Activated gamma-delta T cell treated with Interleukin-2 at 50 U/mL for 16 hours (primary cell): ENCODE data around the gene ZNF804A.

Source experiments
- DNase-seq: peaks from one replicate; pipeline ENCODE4 v3.0.0-alpha.2; 2020

ZNF804A gene

GRCh38 chr2:184598316-184599053, at the start of gene ZNF804A:
ZNF804A (plus strand) TSS chr2:184598529; CDS start chr2:184598960, 431 bp downstream.
- no peak for DNase-seq

DNA sequence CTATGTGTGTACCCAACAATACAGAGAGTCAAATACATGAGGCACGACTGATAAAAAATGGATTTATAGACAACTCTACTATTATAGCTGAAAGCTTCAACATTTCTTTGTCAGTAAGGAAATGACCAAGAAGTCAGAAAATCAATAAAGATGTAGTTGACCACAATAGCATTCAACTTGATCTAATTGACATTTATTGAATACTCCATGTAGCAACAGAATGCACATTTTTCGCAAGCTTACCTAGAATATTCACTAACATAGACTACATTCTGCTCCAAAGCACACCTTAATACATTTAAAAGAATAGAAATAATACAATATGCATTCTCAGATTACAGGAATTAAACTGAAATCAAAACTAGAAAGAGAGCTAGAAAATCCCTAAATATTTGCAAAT, 49.2 kb upstream of the ZNF804A start:
- no peak for DNase-seq

DNA sequence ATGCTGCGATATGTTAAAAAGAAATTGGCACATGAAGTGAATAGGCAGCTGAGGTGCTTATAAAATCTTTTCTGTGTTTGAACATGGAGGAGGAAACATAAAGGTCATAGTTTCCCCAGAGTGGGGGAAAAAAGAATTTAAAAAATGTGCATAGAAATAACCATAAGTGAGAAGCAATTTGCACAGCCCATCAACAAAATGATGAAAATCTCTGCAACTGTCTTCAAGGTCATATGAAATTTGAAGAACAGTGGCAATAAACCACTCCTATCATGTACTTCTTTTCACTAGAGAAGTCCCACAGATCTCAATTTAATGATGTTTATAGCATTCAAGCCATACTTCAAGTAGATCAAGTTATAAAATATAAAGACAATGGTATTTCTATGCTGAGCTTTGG, 46.7 kb upstream of the ZNF804A start:
- DNase-seq: no peak

DNA sequence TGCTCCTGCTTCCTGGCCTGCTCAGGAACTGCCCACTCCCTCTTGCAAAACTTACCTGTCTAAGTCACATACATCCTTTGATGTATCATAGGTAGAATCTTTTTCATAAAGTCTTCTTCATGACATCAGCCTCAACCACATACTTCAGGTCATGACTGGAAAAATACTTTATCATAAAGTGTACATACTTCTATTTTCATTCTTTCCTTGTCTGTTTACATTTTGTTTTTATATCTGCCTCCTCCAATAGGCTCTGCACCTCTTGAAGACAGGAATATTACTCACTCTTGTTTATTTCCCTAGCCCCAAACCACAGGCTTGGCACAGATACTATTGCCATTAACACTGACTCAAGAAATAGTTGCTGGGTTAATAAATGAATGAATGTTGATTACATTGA, 43.6 kb upstream of the ZNF804A start:
- DNase-seq: no peak

GRCh38 chr2:184555352-184555751, 43.0 kb upstream of the ZNF804A start:
- no peak for DNase-seq

DNA sequence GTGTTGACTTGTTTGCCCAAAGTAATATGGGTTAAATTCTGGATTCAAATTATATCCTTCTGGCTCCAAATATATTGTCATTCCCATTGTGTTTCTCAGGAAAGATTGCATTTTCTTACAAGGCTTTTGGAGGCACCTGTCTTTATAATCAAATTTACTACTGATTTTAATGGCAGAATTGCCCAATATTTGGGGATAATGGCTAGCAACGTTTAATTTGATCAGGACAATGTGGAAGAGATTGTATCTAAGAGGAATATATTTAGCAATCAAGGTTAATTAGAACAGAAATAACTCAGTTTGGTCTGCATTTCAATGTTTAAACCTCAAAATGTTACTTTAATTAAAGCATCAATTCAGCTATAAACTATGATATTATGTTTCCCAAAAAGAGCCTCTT, 41.7 kb upstream of the ZNF804A start:
- no peak for DNase-seq

GRCh38 chr2:184558713-184559464, 39.4 kb upstream of the ZNF804A start:
- no peak for DNase-seq

GRCh38 chr2:184560603-184561002, 37.7 kb upstream of the ZNF804A start:
- DNase-seq: no peak

DNA sequence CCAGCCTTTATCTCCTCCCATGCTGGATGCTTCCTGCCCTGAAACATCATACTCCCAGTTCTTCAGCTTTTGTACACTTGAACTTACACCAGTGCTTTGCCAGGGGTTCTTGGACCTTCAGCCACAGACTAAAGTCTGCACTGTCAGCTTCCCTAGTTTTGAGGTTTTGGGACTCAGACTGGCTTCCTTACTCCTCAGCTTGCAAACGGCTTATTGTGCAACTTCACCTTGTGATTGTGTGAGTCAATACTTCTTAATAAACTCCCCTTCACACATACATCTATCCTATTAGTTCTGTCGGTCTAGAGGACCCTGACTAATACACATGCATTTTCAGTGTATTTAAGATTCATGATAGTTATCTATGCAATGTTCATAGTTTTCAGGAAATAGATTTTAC, 35.8 kb upstream of the ZNF804A start:
- DNase-seq: no peak

GRCh38 chr2:184564092-184564491, 34.2 kb upstream of the ZNF804A start:
- no peak for DNase-seq

DNA sequence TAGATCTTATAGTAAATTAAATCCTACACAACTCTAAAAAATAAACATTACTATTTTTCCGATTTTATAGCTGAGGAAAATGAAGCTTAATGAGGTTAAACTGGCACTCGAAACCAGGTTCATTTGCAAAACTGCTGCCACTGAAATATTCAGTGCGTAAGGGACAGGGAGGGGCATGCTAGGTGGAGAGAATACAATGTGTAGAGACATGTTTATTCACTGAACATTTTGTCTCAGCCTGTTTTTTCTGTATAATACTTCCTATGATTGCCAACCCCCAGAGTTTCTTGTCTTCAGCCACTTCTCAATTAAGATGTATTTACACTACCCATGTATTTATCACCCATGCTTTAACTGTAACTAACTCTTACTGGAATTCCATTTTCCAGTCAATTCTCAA, 31.6 kb upstream of the ZNF804A start:
- no peak for DNase-seq

DNA sequence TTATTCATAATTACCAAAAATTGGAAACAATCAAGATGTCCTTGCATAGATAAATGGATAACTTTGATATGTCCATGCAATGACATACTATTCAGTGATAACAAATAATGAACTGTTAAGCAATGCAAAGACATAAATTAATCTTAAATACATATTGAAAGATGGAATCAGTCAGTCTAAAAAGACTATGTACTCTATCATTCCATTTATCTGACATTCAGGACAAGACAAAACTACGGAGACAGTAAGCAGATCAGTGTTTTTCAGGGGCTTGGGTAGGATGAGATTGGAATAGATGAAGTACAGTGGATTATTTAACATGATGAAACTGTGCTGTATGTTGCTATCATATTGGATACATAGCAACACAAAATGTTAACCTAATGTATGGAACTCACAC, 21.3 kb upstream of the ZNF804A start:
- DNase-seq: no peak

DNA sequence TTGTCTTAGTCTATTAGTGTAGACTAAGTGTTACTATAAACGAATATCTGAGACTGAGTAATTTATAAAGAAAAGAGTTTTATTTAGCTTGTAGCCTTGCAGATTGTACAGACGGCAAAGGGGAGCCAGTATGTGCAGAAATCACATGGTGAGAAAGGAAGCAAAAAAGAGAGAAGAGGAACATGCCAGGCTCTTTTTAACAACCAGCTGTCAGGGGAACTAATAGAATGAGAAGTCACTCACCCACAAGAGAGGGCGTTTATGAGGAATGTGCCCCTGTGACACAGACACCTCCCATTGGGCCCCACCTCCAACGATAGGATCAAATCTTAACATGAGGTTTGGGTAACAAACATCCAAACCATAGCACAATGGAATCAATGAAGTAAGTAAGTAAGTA, 20.6 kb upstream of the ZNF804A start:
- DNase-seq: no peak

- DNase-seq: no peak
Observed at GRCh38 chr2:184579226-184579625, 19.1 kb upstream of the ZNF804A start.

DNA sequence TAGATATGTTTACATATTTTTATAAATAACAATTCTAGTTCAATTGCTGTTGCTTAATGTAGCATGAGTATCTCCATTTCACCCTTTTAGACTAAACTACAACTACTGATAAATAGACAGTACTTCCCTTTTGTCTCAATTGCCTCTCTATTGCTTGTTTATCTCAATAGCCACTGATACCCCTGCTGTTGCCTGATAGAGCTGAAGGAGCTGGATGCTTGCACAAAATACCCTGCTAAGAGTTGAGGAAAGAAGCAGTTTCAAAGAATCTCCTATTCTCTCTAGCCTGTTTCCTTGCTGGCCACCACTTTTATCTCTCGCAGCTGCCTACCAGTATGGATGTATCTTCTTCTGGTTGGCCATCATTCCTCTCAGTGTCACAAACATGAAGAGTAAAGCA, 16.9 kb upstream of the ZNF804A start:
- DNase-seq: no peak

DNA sequence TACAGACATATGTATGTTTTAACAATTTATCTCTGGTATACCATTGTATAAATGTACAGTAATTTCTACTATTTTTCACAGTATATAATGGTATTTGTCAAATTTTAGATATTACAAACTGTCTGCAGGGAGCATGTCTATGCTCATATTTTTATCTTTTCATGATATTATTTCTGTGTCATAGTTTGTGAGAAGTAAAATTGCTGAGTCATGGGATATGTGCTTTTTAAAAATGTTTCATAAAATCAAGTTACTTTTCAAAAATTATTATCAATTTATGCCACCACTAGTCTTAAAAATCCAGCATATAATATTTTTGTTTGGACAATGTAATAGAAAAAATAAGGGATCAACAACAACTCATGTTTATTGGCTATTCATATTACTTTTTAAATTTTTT, 9.1 kb upstream of the ZNF804A start:
- DNase-seq: no peak

DNA sequence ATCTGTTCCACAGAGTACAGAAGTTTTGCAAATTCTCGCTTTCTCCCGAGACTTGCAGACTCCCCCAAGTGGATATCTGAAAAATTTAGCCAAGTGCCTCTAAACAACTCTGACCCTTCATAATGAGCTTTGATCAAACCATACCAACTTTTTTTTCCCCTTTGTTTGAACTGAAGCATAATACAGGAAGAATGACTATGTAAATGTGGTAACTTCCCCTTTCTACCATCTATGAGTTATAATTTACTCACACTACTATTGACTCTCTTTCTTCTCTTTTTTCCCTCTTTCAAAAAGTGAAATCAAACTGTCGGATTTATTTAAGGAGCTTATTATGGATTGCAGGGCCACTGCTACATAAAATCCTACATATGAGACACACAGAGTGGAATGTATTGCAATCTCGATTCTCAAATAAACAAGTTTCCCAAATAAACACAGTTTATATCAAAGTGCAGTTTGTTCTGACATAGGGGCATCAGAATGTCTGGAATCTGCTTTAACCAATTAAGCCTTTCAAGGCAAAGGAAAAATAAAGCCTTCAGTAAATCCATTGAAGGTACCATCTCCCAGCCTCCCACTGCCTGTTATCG, 1.4 kb upstream of the ZNF804A start:
- DNase-seq: no peak

- DNase-seq: no peak
Observed at GRCh38 chr2:184597571-184597991, 748 bp upstream of the ZNF804A start.

DNA sequence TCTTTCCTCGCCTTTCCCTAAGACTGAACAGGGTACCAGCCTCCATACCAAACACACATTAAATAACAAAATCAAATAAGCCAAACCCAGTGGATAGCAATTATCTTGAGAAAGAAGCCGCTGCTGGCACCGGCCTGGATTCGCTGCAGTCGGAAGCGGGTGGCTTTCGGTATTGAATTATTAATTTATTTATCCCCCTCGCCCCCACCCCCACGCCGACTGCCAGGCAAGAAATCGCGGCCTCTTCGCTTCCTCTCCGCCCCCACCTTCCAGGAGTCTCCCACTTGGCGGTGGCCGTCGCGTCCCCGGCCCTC, 370 bp upstream of the ZNF804A start:
- no peak for DNase-seq

- no peak for DNase-seq
Observed at GRCh38 chr2:184599054-184599871, 934 bp downstream of the ZNF804A start.

DNA sequence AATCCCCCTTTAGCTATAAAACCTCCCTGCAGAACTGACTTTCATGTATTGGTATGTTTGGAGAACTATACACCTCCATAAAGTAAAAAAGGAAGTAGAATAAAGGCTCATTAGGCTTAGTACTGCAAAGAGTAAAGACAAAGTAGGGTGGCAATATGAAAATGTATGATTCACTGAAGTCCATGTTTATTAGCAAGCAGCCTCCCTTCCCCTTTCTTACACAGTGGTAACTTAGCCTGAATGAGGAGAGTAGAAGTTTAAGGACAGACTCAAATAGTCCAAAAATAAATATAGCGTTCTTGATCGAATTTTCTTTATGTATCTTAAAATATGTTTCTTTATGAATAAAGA, 1.5 kb downstream of the ZNF804A start:
- DNase-seq: no peak

DNA sequence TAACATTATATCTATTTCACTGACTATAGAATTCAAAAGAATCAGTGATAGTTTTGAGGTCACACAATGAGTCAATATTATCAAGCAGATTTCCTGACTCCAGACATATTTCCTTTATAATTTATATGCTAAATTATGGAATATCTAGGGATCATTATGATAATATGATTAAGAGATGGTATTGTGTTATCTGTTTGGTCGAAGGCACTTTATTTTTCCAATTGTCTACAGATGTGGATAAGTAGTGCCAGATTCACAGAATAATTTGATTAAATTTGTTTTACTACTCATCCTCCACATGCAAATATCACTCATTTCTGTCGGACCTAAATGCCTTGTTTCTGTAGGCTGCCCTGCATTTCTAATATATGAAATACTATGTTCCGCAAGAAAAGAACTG, 4.4 kb downstream of the ZNF804A start:
- DNase-seq: no peak

GRCh38 chr2:184610891-184611290, 12.6 kb downstream of the ZNF804A start:
- DNase-seq: no peak
